Natural killer cell (primary cell): Measurements from ENCODE around the gene MAP3K4. TPM values are rescaled to one million over a fixed set of nuclear protein-coding genes. Genes with fewer than 3 reads are reported as not detected.

Source experiments
- ATAC-seq, 3 donors: fragments of 150-1000 bp in 2 of 3; fragments of 200-7000 bp in 1 of 3; cut with Tn5 transposase; 1 replicate in 1 of 3; 2 replicates in 2 of 3; pipeline ENCODE4 v1.10.0; 2021; ENCODE audit warnings: mild to moderate bottlenecking in 2 of 3, moderate library complexity in 2 of 3
- DNase-seq, 2 donors: peaks; one replicate each; pipeline versions ENCODE4 v3.0.0 to v3.0.0-alpha.2; 2013 to 2021; ENCODE audit warnings: mixed read lengths in 1 of 2
- H3K27ac ChIP-seq: one replicate; pipeline ENCODE4 v1.5.1; 2013; ENCODE audit warnings: mild to moderate bottlenecking, low read length
- H3K27me3 ChIP-seq: one replicate; pipeline ENCODE4 v1.6.1; 2013; ENCODE audit warnings: low read length; ENCODE audit not compliant: control insufficient read depth, insufficient read depth
- H3K36me3 ChIP-seq: one replicate; pipeline ENCODE4 v1.6.1; 2013; ENCODE audit warnings: low read length; ENCODE audit not compliant: control insufficient read depth, insufficient read depth
- H3K4me1 ChIP-seq: one replicate; pipeline ENCODE4 v1.6.1; 2013; ENCODE audit warnings: low read length; ENCODE audit not compliant: control insufficient read depth, insufficient read depth
- H3K4me3 ChIP-seq: one replicate; pipeline ENCODE4 v1.5.1; 2013; ENCODE audit warnings: low read length
- H3K9me3 ChIP-seq: one replicate; pipeline ENCODE4 v1.6.1; 2013; ENCODE audit warnings: low read length; ENCODE audit not compliant: control insufficient read depth, insufficient read depth
- H3K27ac Mint-ChIP-seq, 2 donors: one replicate each; pipeline ENCODE4 v1.8.0; 2022; ENCODE audit warnings: mild to moderate bottlenecking in 2 of 2, mixed read lengths in 2 of 2, moderate library complexity in 1 of 2
- H3K27me3 Mint-ChIP-seq, 2 donors: one replicate each; pipeline ENCODE4 v1.8.0; 2022; ENCODE audit warnings: low read depth in 2 of 2, mixed read lengths in 2 of 2
- H3K36me3 Mint-ChIP-seq: one replicate; pipeline ENCODE4 v1.8.0; 2022; ENCODE audit warnings: mixed read lengths
- H3K4me1 Mint-ChIP-seq, 2 donors: one replicate each; pipeline ENCODE4 v1.8.0; 2022; ENCODE audit warnings: mixed read lengths in 2 of 2
- H3K4me3 Mint-ChIP-seq: one replicate; pipeline ENCODE4 v1.8.0; 2022; ENCODE audit warnings: mild to moderate bottlenecking, moderate library complexity, mixed read lengths
- H3K9me3 Mint-ChIP-seq, 2 donors: one replicate each; pipeline ENCODE4 v1.8.0; 2022; ENCODE audit warnings: mixed read lengths in 2 of 2
- CTCF ChIP-seq: fragments of 200-600 bp; IDR thresholded peaks from one replicate; pipeline ENCODE4 v1.8.0; 2022; ENCODE audit warnings: antibody characterized with exemption
- WGBS: methylation state at CpG from one replicate; pipeline ENCODE4 v1.1.7; 2013; ENCODE audit warnings: missing lambda C conversion rate; ENCODE audit not compliant: insufficient coverage; 5-methylcytosine and 5-hydroxymethylcytosine counted together
- intact Hi-C: fragments of 100-400 bp; cut with micrococcal nuclease; formaldehyde crosslinking; loops from one replicate; pipeline ENCODE4 v1.14.2; 2022
- total RNA-seq, 4 donors: library from RNA; stranded (reverse); fragments of 120-200 nt in 1 of 4; gene quantifications; one replicate each; pipeline versions ENCODE4 v1.2.3 to v1.2.4, GENCODE V29; 2013 to 2022

Gene MAP3K4
- total RNA-seq, 3 donors from 2014 or later (not counting 1 experiment from before 2014, with no cell fraction given): 46.5 to 79.9 (median 67.0) TPM

GRCh38 chr6:161003336-161003735 is 11.8 kb downstream of the MAP3K4 start:
- Histone ChIP-seq H3K27me3 (no peaks in the 10 kb centered on the region), H3K9me3 (no peaks in the 10 kb centered on the region), H3K4me1 (no peaks in the 10 kb centered on the region), H3K36me3 (no peaks in the 10 kb centered on the region), H3K4me3 (no peak overlapping the region), H3K27ac (no peak overlapping the region)
- DNase-seq (no peak), ATAC-seq (no peak)
- H3K4me1 Mint-ChIP-seq: peaks cover 24 to 25% of the 10 kb centered on the region in 2 donors
- intact Hi-C loops: no loop called here
- no peak for TF ChIP-seq CTCF
- no peak overlapping the region for H3K27ac Mint-ChIP-seq
- WGBS: 100% methylated on average over 1 of the region's 2 CpGs
- no peaks in the 10 kb centered on the region for H3K9me3 Mint-ChIP-seq
- no peaks in the 10 kb centered on the region for H3K27me3 Mint-ChIP-seq
- H3K36me3 Mint-ChIP-seq: no peaks in the 10 kb centered on the region
- no peak overlapping the region for H3K4me3 Mint-ChIP-seq

- intact Hi-C loops: no loop called here
These were observed 16.7 kb downstream of the MAP3K4 start for GRCh38 chr6:161008245-161008644.

GRCh38 chr6:161009991-161010390 is 18.4 kb downstream of the MAP3K4 start:
- DNase-seq (no peak), ATAC-seq (no peak)
- 100% methylated on average over 1 of the region's 3 CpGs for WGBS
- Mint-ChIP-seq H3K36me3 (no peaks in the 10 kb centered on the region), H3K27ac (no peak overlapping the region), H3K4me1 (peaks cover 27 to 42% of the 10 kb centered on the region in 2 donors), H3K9me3 (no peaks in the 10 kb centered on the region), H3K27me3 (no peaks in the 10 kb centered on the region), H3K4me3 (no peak overlapping the region)
- Histone ChIP-seq H3K27me3 (no peaks in the 10 kb centered on the region), H3K4me3 (no peak overlapping the region), H3K36me3 (no peaks in the 10 kb centered on the region), H3K27ac (no peak overlapping the region), H3K9me3 (no peaks in the 10 kb centered on the region), H3K4me1 (no peaks in the 10 kb centered on the region)
- no peak for TF ChIP-seq CTCF
- intact Hi-C loops: no loop called here

More at GRCh38 chr6:161008245-161008644, 16.7 kb downstream of the MAP3K4 start:
- Mint-ChIP-seq H3K27ac (no peak overlapping the region), H3K36me3 (no peaks in the 10 kb centered on the region), H3K27me3 (no peaks in the 10 kb centered on the region), H3K9me3 (no peaks in the 10 kb centered on the region), H3K4me1 (peaks cover 21 to 31% of the 10 kb centered on the region in 2 donors), H3K4me3 (no peak overlapping the region)
- H3K9me3 ChIP-seq: no peaks in the 10 kb centered on the region
- no peak overlapping the region for H3K27ac ChIP-seq
- no peaks in the 10 kb centered on the region for H3K36me3 ChIP-seq
- no peaks in the 10 kb centered on the region for H3K4me1 ChIP-seq
- no CpG with 5 or more reads among the region's 4 CpGs for WGBS
- no peak for TF ChIP-seq CTCF
- H3K4me3 ChIP-seq: no peak overlapping the region
- H3K27me3 ChIP-seq: no peaks in the 10 kb centered on the region
- DNase-seq (no peak), ATAC-seq (no peak)

- no peaks in the 10 kb centered on the region for H3K36me3 Mint-ChIP-seq
- H3K9me3 Mint-ChIP-seq: no peaks in the 10 kb centered on the region
- H3K9me3 ChIP-seq: no peaks in the 10 kb centered on the region
- TF ChIP-seq CTCF: no peak
- no peaks in the 10 kb centered on the region for H3K4me1 ChIP-seq
- 100% methylated on average over 1 of the region's 1 CpG for WGBS
- no peak for ATAC-seq
- intact Hi-C loops: no loop called here
- no peaks in the 10 kb centered on the region for H3K27me3 ChIP-seq
- H3K4me3 ChIP-seq: no peak overlapping the region
- no peaks in the 10 kb centered on the region for H3K27me3 Mint-ChIP-seq
- peaks cover 27 to 46% of the 10 kb centered on the region in 2 donors for H3K4me1 Mint-ChIP-seq
- no peak for DNase-seq
- no peak overlapping the region for H3K27ac ChIP-seq
- no peak overlapping the region for H3K27ac Mint-ChIP-seq
- H3K4me3 Mint-ChIP-seq: no peak overlapping the region
- no peaks in the 10 kb centered on the region for H3K36me3 ChIP-seq
These were observed 18.8 kb downstream of the MAP3K4 start for GRCh38 chr6:161010418-161010817.
